AG04450 (cell line): ENCODE measurements around the gene CUL1. TPM values are rescaled to one million over a fixed set of nuclear protein-coding genes. Genes with fewer than 3 reads are reported as not detected.
A peak's percentile ranks its signal among the peaks of the same experiment; 100 is the strongest.

ENCODE experiments used
- CTCF ChIA-PET: fragments of 300-600, 350-600 bp; formaldehyde crosslinking; extraction: SDS; loops from one replicate; lab custom pipeline; 2022; ENCODE audit warnings: antibody characterized with exemption, inconsistent platforms; lab: Charles Lee
- POLR2A ChIA-PET: fragments of 350-600 bp; formaldehyde crosslinking; extraction: SDS; loops from one replicate; lab custom pipeline; 2021; ENCODE audit warnings: antibody characterized with exemption, inconsistent platforms; lab: Yijun Ruan, JAX
- DNase-seq: peaks from one replicate; pipeline ENCODE4 v3.0.0-alpha.2; 2011; ENCODE audit warnings: low read depth, low spot score
- H3K27ac ChIP-seq: one replicate; pipeline ENCODE4 v1.5.1; 2012; ENCODE audit warnings: low read depth, low read length, control low read depth
- H3K27me3 ChIP-seq: one replicate; pipeline ENCODE4 v1.6.0; 2012; ENCODE audit warnings: low read length; ENCODE audit not compliant: control insufficient read depth, insufficient read depth
- H3K4me3 ChIP-seq: 2 replicates; pipeline ENCODE4 v1.5.1; 2011; ENCODE audit warnings: mild to moderate bottlenecking, low read depth, low read length, control low read depth
- H3K9me3 ChIP-seq: 2 replicates; pipeline ENCODE4 v1.5.1; 2012; ENCODE audit warnings: low read length; ENCODE audit not compliant: control insufficient read depth, insufficient read depth
- CTCF ChIP-seq: IDR thresholded peaks from 2 replicates; pipeline ENCODE4 v1.5.1; 2011; ENCODE audit warnings: low read depth, low read length, control low read depth, inconsistent platforms
- polyA plus RNA-seq: library from polyadenylated mRNA; depleted of rRNA; stranded (reverse); fragments of >200 nt; gene quantifications from 2 replicates; pipeline ENCODE4 v1.2.3, GENCODE V29; 2011

CUL1 gene
- polyA plus RNA-seq, 1 experiment, result 56.8 TPM

DNA sequence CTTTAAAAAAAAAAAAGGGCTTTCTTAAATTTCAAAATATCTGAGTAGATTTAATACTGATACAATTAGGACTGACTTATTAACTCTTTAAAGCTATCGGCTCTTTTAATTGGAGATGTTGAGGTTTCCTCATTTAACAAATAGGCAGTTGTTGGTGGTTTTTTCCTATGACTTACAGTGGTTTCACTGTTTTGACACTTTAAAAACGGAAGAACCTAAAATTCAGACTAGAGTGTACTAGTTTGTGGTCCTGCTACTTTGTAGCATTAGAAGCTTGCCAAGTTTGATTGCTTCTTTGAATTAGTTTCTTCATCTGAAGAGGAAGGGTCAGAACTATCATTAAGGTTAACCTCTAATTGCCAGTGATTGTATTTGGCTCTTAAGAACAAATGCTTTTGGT is 27.7 kb downstream of the CUL1 start:
- no peak for DNase-seq
- Histone ChIP-seq H3K27me3 (no peaks in the 10 kb centered on the region), H3K4me3 (no peak overlapping the region), H3K9me3 (no peaks in the 10 kb centered on the region; the same call in 1 of the 2 replicates), H3K27ac (no peak overlapping the region)
- no peak for TF ChIP-seq CTCF
- POLR2A ChIA-PET, result no interaction called here
- CTCF ChIA-PET, result interaction anchor here (0.7 kb wide), 1 partner anchor 22 kb away, joined by 3 read pairs; no protein-coding TSS in a partner anchor

GRCh38 chr7:148727501-148728278 is 29.0 kb downstream of the CUL1 start:
- H3K9me3 ChIP-seq, result no peaks in the 10 kb centered on the region; the same call in 1 of the 2 replicates
- TF ChIP-seq CTCF, result no peak
- no peak overlapping the region for H3K4me3 ChIP-seq
- no peak for DNase-seq
- POLR2A ChIA-PET, result interaction anchor here (0.7 kb wide), 1 partner anchor 41 kb away, joined by 3 read pairs; no protein-coding TSS in a partner anchor
- CTCF ChIA-PET, result interaction anchor here (0.7 kb wide), 1 partner anchor 45 kb away, joined by 4 read pairs; no protein-coding TSS in a partner anchor
- no peak overlapping the region for H3K27ac ChIP-seq
- no peaks in the 10 kb centered on the region for H3K27me3 ChIP-seq

DNA sequence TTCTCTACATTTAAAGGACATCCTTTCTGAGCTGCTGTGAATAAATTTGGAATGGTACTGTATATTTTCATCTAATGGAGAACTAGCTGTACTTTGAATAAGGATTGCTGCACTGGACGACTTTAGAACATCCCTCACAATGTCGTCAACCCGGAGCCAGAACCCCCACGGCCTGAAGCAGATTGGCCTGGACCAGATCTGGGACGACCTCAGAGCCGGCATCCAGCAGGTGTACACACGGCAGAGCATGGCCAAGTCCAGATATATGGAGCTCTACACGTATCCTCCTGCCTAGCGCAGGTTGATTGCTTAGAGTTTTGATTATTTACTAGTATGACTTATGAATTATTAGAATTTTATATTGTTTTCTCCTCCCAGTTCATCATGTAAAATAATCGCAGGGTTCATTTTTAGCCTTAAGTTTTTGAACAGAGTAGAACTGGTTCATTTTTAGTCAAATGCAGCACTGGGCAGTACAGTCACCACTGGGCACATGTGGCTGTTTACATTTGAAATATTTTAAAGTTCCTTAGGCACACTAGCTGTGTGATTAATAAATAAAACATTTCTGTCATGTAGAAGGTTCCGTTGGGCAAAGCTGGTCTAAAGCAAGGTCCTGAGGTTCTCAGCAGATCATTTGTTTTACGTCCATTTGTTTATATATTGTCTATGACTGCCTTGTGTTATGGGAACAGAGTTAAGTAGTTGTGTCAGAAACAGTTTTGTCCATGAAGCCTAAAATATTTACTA is 31.5 kb downstream of the CUL1 start:
- DNase-seq, result peak; percentile 18
- ChIA-PET CTCF (interaction anchor here (1.2 to 1.7 kb wide), 2 partner anchors 27 to 233 kb away, joined by 3 to 8 read pairs; no protein-coding TSS in a partner anchor), POLR2A (no interaction called here)
- Histone ChIP-seq H3K27ac (no peak overlapping the region), H3K27me3 (no peaks in the 10 kb centered on the region), H3K4me3 (no peak overlapping the region), H3K9me3 (no peaks in the 10 kb centered on the region; the same call in 1 of the 2 replicates)
- no peak for TF ChIP-seq CTCF

DNA sequence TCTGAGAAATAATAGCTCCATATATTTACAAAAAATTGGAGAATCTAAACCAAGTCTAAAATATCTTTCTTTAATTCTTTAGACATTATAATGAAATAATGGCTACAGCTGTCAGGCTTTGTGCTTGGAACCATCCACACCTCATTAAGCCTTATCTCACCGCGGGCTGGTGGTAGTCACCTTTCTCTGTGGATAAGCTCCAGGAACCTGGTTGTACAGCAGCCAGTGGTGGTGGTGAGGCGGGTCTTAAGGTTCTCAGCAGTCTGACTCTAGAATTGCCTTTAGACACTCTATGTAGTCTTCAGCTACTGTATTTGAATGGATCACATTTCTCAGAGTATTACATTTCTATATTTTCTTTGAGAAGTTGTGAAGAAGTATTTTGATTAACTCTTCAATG is 34.2 kb downstream of the CUL1 start:
- ChIA-PET POLR2A (no interaction called here), CTCF (interaction anchor here (1.0 kb wide), 1 partner anchor 22 kb away, joined by 3 read pairs; no protein-coding TSS in a partner anchor)
- Histone ChIP-seq H3K27me3 (no peaks in the 10 kb centered on the region), H3K4me3 (no peak overlapping the region), H3K9me3 (no peaks in the 10 kb centered on the region), H3K27ac (no peak overlapping the region)
- no peak for TF ChIP-seq CTCF
- no peak for DNase-seq
